SK-N-MC (cell line): ENCODE measurements around the gene RANBP3.
"Not testable (repeated sequence)": the region's sequence is repeated elsewhere in the genome, so short reads cannot be mapped to it uniquely, and the experiment has no call there.

Experiments used
- DNase-seq: peaks from one replicate; pipeline ENCODE4 v3.0.0-alpha.2; 2011; ENCODE audit warnings: low read depth, low spot score
- H3K27ac ChIP-seq: fragments of 200-600 bp; sonication (generic); 2 replicates; pipeline ENCODE4 v1.5.1; 2016; ENCODE audit warnings: mixed run types
- H3K36me3 ChIP-seq: fragments of 200-600 bp; sonication (generic); 2 replicates; pipeline ENCODE4 v1.6.1; 2017; ENCODE audit warnings: antibody characterized with exemption, low read length, mixed read lengths; ENCODE audit not compliant: insufficient read depth
- H3K4me3 ChIP-seq: fragments of 200-600 bp; sonication (generic); 2 replicates; pipeline ENCODE4 v1.5.1; 2016
- H3K9ac ChIP-seq: fragments of 200-600 bp; sonication (generic); 2 replicates; pipeline ENCODE4 v1.8.0; 2017; ENCODE audit warnings: mixed run types, mixed read lengths; ENCODE audit not compliant: insufficient read length
- H3K9me3 ChIP-seq: fragments of 200-600 bp; sonication (generic); 2 replicates; pipeline ENCODE4 v1.6.1; 2017; ENCODE audit warnings: low read depth, mild to moderate bottlenecking, antibody characterized with exemption, low read length, moderate library complexity, mixed read lengths
- EZH2 ChIP-seq: fragments of 200-600 bp; sonication (generic); IDR thresholded peaks from one replicate; pipeline ENCODE4 v1.6.1; 2017; ENCODE audit warnings: antibody characterized with exemption
- FOXP2 ChIP-seq: optimal IDR thresholded peaks from 2 replicates; pipeline ENCODE3; 2011; ENCODE audit warnings: mild to moderate bottlenecking, moderate library complexity; ENCODE audit not compliant: insufficient read depth; ENCODE audit errors: extremely low read length, control extremely low read depth
- POLR2AphosphoS5 ChIP-seq: IDR thresholded peaks from 2 replicates; pipeline ENCODE4 v1.6.1; 2012; ENCODE audit warnings: mild to moderate bottlenecking, low read depth, low read length, borderline replicate concordance

Gene RANBP3

DNA sequence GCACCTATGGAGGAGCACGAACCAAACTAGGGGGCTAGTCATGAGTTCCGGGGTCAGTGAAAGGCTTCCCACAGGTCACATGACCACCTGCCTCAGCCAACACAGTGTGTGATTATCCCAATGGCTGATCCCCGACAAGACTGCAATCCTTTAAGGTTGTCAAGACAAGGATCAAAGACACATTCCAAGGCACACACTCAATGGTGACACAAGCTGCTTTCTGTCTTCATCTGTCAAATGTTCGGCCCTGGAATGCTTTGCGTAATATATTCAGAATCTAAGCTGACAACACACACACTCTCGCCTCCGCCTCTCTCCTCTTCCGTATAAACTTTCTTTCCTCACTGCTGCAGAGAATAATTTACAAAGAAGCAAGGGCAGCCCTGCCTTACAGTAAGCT lies 11.7 kb downstream of the RANBP3 start:
- DNase-seq = no peak
- H3K36me3 ChIP-seq = peaks cover 13% of the 10 kb centered on the region
- TF ChIP-seq POLR2AphosphoS5 (no peak), FOXP2 (no peak), EZH2 (no peak)
- no peak overlapping the region for H3K27ac ChIP-seq
- H3K4me3 ChIP-seq = no peak overlapping the region
- H3K9me3 ChIP-seq = no peaks in the 10 kb centered on the region
- H3K9ac ChIP-seq = peak overlapping the region; percentile 29

DNA sequence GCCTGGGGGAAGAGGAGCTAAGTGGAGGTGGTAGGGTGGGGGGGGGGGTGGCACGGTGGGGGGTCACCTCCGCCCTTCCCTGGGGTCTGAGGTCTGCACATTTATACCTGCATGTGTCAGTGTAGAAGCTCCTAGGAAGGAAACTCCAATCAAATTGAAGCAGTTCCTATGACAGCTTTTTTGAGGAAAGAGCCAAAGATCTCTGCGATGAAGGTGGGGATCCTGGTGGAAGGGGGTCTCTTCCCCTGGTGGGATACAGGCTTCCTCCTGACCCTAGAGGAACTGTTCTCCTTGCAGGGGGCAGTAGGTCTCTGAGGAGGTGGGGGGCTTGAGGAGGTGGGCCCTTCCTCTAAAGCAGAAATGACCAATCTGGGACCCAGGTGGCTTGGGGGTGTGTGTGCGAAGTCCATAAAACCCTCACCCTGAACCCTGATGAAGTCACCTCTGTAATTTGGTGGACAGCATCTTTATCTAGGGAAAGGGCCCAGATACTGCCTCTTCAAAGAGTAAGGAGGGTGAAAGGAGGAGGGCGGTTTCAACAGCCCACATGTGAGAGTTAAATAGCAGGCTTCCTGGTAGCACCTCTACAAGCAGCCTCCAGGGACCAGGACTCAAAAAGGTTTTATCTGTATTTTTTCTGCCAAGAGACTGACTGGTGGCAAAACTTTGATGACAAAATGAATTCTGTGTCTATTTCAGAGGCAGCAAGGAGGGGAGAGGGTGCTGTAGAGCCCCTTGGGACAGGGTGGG lies 12.9 kb downstream of the RANBP3 start:
- no peak overlapping the region for H3K9ac ChIP-seq
- no peak overlapping the region for H3K4me3 ChIP-seq
- H3K27ac ChIP-seq = no peak overlapping the region
- DNase-seq = no peak
- no peak for TF ChIP-seq POLR2AphosphoS5
- TF ChIP-seq FOXP2 = no peak
- TF ChIP-seq EZH2 = no peak
- H3K36me3 ChIP-seq = peaks cover 7% of the 10 kb centered on the region; the same call in 1 of the 2 replicates
- H3K9me3 ChIP-seq = no peaks in the 10 kb centered on the region

DNA sequence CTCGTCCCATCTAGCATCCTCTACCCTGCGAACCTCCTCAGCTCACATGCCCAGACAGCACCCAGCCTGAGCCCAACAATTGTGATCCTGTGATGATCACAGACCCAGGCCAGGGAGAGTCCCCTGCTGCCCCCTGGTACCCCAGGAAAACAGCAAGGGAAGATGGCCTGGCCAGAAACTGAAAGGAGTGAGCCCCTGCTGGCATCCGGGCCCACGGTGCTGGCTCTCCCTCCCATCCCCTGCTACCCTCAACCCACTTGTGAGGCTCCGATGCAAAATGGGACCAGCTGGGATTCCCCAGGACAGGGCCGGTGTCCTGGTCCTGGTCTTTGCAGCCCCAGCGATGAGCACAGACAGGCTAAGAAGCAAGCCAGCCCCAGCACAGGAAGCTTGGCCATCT lies 14.1 kb downstream of the RANBP3 start:
- Histone ChIP-seq H3K9me3 (no peaks in the 10 kb centered on the region), H3K27ac (no peak overlapping the region), H3K9ac (no peak overlapping the region), H3K4me3 (no peak overlapping the region), H3K36me3 (peaks cover 7% of the 10 kb centered on the region; the same call in 1 of the 2 replicates)
- DNase-seq = no peak
- TF ChIP-seq EZH2 (no peak), FOXP2 (no peak), POLR2AphosphoS5 (no peak)

DNA sequence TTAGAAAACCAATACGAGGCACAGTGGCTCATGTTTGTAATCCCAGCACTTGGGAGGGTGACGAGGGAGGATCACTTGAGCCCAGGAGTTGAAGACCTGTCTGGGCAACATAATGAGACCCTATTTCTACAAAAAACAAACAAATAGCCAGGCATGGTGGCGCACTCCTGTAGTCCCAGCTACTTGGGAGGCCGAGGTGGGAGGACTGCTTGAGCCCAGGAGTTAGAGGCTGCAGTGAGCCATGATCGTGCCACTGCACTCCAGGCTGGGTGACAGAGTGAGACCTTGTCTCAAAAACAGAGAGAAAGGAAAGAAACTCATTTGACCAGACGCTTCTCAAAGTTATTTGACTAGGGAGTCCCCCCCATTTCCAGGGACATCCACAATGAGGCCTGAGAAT lies 14.7 kb downstream of the RANBP3 start:
- not testable (repeated sequence) for DNase-seq, H3K36me3 ChIP-seq, H3K9ac ChIP-seq, H3K27ac ChIP-seq, H3K9me3 ChIP-seq, H3K4me3 ChIP-seq

DNA sequence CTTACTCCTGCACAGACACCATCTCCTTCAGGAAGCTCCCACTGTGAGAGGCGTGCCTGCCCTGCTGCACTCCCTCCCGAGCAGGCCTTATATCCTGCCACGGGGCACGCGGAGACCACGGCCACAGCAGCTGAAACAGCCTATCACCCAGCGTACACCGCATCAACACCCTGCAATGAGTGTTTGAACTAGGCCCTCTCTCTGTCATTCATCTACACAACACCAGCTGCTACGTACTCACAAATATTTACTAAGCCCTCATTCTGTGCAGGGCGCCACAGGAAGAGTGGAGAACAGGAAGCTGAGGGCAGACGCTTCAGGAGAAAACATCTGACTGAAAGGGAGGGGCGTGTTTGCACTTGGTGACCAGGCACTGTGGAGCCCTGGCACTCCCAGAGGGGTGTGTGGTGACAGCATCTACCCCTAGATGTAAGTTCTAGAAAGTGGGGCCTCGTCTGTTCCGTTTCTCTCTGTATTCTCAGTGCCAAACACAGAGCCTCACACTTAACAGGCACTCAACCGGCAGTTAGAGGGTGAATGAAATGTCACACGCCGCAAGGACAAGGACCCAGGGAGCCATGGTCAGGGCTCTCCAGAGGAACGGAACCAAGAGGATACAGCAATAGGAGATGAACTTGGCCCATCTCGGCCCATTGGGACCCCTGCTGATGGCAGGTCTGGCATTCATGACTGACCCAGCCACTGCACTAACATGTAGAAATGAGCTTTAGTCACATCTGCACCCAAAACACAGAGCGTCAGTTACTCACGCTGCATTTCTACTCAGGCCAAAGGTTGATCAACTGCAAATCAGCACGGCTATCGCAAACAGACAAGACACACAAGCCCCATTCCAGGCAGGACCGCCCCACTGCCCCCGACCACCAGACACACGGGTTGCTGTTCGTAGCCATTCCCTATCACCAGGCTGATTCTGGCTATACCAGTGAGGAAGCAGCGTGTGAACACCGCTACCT lies 15.7 kb downstream of the RANBP3 start:
- no peak for DNase-seq
- peak overlapping the region; percentile 66 for H3K4me3 ChIP-seq
- H3K9ac ChIP-seq = peak overlapping the region; percentile 32
- H3K27ac ChIP-seq = peak overlapping the region; percentile 73
- peaks cover 13% of the 10 kb centered on the region; the same call in 1 of the 2 replicates for H3K36me3 ChIP-seq
- TF ChIP-seq EZH2 (no peak), FOXP2 (peak; percentile 80), POLR2AphosphoS5 (no peak)
- no peaks in the 10 kb centered on the region for H3K9me3 ChIP-seq

DNA sequence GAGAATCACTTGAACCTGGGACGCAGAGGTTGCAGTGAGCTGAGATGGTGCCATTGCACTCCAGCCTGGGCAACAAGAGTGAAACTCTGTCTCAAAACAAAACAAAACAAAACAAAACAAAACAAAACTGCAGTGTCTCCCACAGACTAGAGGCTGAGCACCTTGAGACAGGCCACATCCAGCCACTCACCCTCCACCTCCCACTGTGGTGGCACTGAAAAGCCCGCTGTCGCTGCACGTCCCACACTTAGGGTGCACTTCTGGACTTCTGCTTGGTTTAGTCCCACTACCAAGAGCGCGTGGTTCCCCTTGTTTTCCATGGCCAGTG lies 16.3 kb downstream of the RANBP3 start:
- not testable (repeated sequence) for DNase-seq, H3K9ac ChIP-seq, H3K9me3 ChIP-seq, H3K36me3 ChIP-seq
- Histone ChIP-seq H3K27ac (peak overlapping the region; percentile 73; the same call in 1 of the 2 replicates), H3K4me3 (peak overlapping the region; percentile 66)

DNA sequence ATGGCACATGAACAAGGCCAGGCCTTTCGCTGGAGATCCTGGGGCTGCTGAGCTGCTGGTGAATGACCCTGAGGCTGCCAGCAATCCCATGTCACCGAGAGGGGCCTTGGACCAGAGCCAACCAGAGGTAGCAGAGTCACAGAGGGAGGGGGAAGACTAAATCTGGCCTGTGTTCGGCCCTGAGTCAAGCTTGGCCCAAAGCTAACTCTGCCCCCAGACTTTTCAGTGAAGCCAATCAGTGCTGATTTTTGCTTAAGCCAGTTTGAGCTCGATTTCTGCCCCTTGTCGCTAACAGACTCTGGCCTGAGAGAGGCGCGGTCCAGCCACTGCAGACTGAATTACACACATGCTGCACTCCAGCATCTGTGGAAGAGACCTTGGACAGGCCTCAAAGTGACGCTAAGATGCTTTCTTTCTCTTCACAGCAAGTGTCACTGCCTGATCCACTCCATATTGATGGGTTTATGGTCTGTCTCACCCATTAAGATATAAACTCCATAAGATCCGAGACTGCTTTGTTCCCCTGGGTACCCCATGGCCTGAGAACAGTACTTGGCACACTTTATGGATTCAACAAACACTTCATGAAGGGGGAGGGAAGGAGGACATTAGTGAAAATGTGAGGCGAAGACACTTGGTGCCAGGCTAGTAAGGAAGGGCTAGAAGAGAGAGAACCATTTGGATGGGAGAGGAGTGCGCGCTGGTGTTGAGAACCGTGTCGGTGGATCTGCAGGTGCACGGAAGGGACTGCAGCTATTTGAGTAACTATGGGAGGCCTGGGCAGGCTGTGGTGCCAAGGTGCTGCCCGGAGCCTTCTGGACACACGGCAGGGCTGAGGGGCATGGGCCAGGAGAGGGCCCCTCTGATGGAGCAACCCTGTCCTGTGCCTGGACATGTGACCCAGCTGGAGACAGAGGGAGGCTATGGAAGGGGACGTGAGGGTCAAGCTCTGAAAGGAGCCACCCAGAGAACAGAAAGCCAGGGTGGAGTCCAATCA lies 17.6 kb downstream of the RANBP3 start:
- TF ChIP-seq FOXP2 = no peak
- TF ChIP-seq POLR2AphosphoS5 = no peak
- TF ChIP-seq EZH2 = no peak
- peaks cover 6% of the 10 kb centered on the region; the same call in 1 of the 2 replicates for H3K36me3 ChIP-seq
- no peak overlapping the region for H3K27ac ChIP-seq
- H3K9ac ChIP-seq = no peak overlapping the region
- H3K9me3 ChIP-seq = no peaks in the 10 kb centered on the region
- DNase-seq = no peak
- no peak overlapping the region for H3K4me3 ChIP-seq
